Activated CD4-positive, alpha-beta T cell treated with anti-CD3 and anti-CD28 coated beads, Interleukin-2, amount 50 U/mL, for 16 hours (primary cell): ENCODE measurements around the gene PRDM5.
A peak's percentile ranks its signal among the peaks of the same experiment; 100 is the strongest.

ENCODE experiments used
- DNase-seq: peaks from one replicate; pipeline ENCODE4 v3.0.0-alpha.2; 2020

PRDM5 gene

GRCh38 chr4:120922381-120923206, at the start of gene PRDM5:
PRDM5 (minus strand) TSS chr4:120922726; CDS start chr4:120922608, 118 bp downstream.
- DNase-seq, result peak; percentile 11

GRCh38 chr4:120971884-120972283, 49.4 kb upstream of the PRDM5 start:
- no peak for DNase-seq

GRCh38 chr4:120965938-120966337, 43.4 kb upstream of the PRDM5 start:
- DNase-seq, result no peak

GRCh38 chr4:120964596-120964995, 42.1 kb upstream of the PRDM5 start:
- no peak for DNase-seq

GRCh38 chr4:120963449-120963848, 40.9 kb upstream of the PRDM5 start:
- DNase-seq, result no peak

GRCh38 chr4:120960656-120961267, 38.2 kb upstream of the PRDM5 start:
- no peak for DNase-seq

GRCh38 chr4:120948382-120948781, 25.9 kb upstream of the PRDM5 start:
- no peak for DNase-seq

GRCh38 chr4:120942776-120943175, 20.2 kb upstream of the PRDM5 start:
- DNase-seq, result no peak

- no peak for DNase-seq
Measured at GRCh38 chr4:120940547-120940946, 18.0 kb upstream of the PRDM5 start.

GRCh38 chr4:120939693-120940092, 17.2 kb upstream of the PRDM5 start:
- DNase-seq, result no peak

- DNase-seq, result no peak
Measured at GRCh38 chr4:120929847-120930246, 7.3 kb upstream of the PRDM5 start.

GRCh38 chr4:120927801-120928409, 5.4 kb upstream of the PRDM5 start:
- DNase-seq, result no peak

GRCh38 chr4:120926358-120927025, 4.0 kb upstream of the PRDM5 start:
- no peak for DNase-seq

GRCh38 chr4:120924931-120925330, 2.4 kb upstream of the PRDM5 start:
- no peak for DNase-seq

GRCh38 chr4:120923207-120923522, 639 bp upstream of the PRDM5 start:
- no peak for DNase-seq

GRCh38 chr4:120921456-120922380, 808 bp downstream of the PRDM5 start:
- DNase-seq, result peak; percentile 47

- DNase-seq, result no peak
Measured at GRCh38 chr4:120920666-120921065, 1.9 kb downstream of the PRDM5 start.

- no peak for DNase-seq
Measured at GRCh38 chr4:120919358-120919757, 3.2 kb downstream of the PRDM5 start.

GRCh38 chr4:120918788-120919187, 3.7 kb downstream of the PRDM5 start:
- DNase-seq, result no peak

- no peak for DNase-seq
Measured at GRCh38 chr4:120918092-120918491, 4.4 kb downstream of the PRDM5 start.

GRCh38 chr4:120916937-120917336, 5.6 kb downstream of the PRDM5 start:
- no peak for DNase-seq

GRCh38 chr4:120915336-120915735, 7.2 kb downstream of the PRDM5 start:
- DNase-seq, result no peak

- no peak for DNase-seq
Measured at GRCh38 chr4:120903419-120903818, 19.1 kb downstream of the PRDM5 start.
